GM23338 (cell line): ENCODE data around the gene CABLES1. TPM values are rescaled to one million over a fixed set of nuclear protein-coding genes. Genes with fewer than 3 reads are reported as not detected.

Experiments used
- ATAC-seq: fragments of 200-7000 bp; cut with Tn5 transposase; 3 replicates; pipeline ENCODE4 v1.9.1; 2020
- DNase-seq: peaks from one replicate; pipeline ENCODE4 v3.0.0-alpha.2; 2015; ENCODE audit warnings: low spot score
- H2AFZ ChIP-seq: fragments of 200-600 bp; sonication (generic); 2 replicates; pipeline ENCODE4 v1.8.0; 2016; ENCODE audit warnings: antibody characterized with exemption, mild to moderate bottlenecking, moderate library complexity
- H3F3A ChIP-seq: fragments of 200-600 bp; sonication (generic); replicated peaks from 2 replicates; pipeline ENCODE4 v1.8.0; 2017; ENCODE audit warnings: antibody characterized with exemption, mixed run types, low read depth
- H3K27ac ChIP-seq: fragments of 200-600 bp; sonication (generic); 2 replicates; pipeline ENCODE4 v1.6.1; 2016; ENCODE audit warnings: low read depth
- H3K27me3 ChIP-seq: fragments of 200-600 bp; sonication (generic); 2 replicates; pipeline ENCODE4 v1.8.0; 2016; ENCODE audit warnings: mild to moderate bottlenecking, mixed run types, moderate library complexity; ENCODE audit not compliant: insufficient read depth
- H3K36me3 ChIP-seq: fragments of 200-600 bp; sonication (generic); 2 replicates; pipeline ENCODE4 v1.8.0; 2016; ENCODE audit warnings: mild to moderate bottlenecking; ENCODE audit not compliant: insufficient read depth
- H3K4me1 ChIP-seq: fragments of 200-600 bp; sonication (generic); 2 replicates; pipeline ENCODE4 v1.8.0; 2016; ENCODE audit warnings: mild to moderate bottlenecking, moderate library complexity; ENCODE audit not compliant: insufficient read depth
- H3K4me2 ChIP-seq: fragments of 200-600 bp; sonication (generic); 2 replicates; pipeline ENCODE4 v1.7.1; 2017; ENCODE audit warnings: mixed run types
- H3K4me3 ChIP-seq: fragments of 200-600 bp; sonication (generic); 2 replicates; pipeline ENCODE4 v1.6.1; 2016; ENCODE audit warnings: mixed run types
- H3K79me2 ChIP-seq: fragments of 200-600 bp; sonication (generic); replicated peaks from 2 replicates; pipeline ENCODE4 v1.8.0; 2017; ENCODE audit warnings: mild to moderate bottlenecking; ENCODE audit not compliant: insufficient read depth
- H3K9me2 ChIP-seq: fragments of 200-600 bp; sonication (generic); 2 replicates; pipeline ENCODE4 v1.8.0; 2017; ENCODE audit not compliant: insufficient read depth
- H4K20me1 ChIP-seq: fragments of 200-600 bp; sonication (generic); replicated peaks from 2 replicates; pipeline ENCODE4 v1.8.0; 2017; ENCODE audit warnings: mild to moderate bottlenecking; ENCODE audit not compliant: insufficient read depth
- H3K27ac Mint-ChIP-seq: 2 replicates; pipeline ENCODE4 v1.8.0; 2020; ENCODE audit warnings: inconsistent platforms, mild to moderate bottlenecking, moderate library complexity, mixed read lengths
- H3K27me3 Mint-ChIP-seq: 3 replicates; pipeline ENCODE4 v1.8.0; 2022; ENCODE audit warnings: low read depth, mild to moderate bottlenecking, moderate library complexity, mixed read lengths, inconsistent platforms; ENCODE audit not compliant: insufficient read depth, poor library complexity
- H3K36me3 Mint-ChIP-seq: 3 replicates; pipeline ENCODE4 v1.8.0; 2021; ENCODE audit warnings: low read depth, mild to moderate bottlenecking, inconsistent platforms, moderate library complexity, mixed read lengths
- H3K4me1 Mint-ChIP-seq: 3 replicates; pipeline ENCODE4 v1.8.0; 2020; ENCODE audit warnings: mild to moderate bottlenecking, inconsistent platforms, mixed read lengths
- H3K4me3 Mint-ChIP-seq: 3 replicates; pipeline ENCODE4 v1.8.0; 2021; ENCODE audit warnings: moderate library complexity, mild to moderate bottlenecking, inconsistent platforms, mixed read lengths
- H3K9me3 Mint-ChIP-seq: 3 replicates; pipeline ENCODE4 v1.8.0; 2020; ENCODE audit warnings: moderate library complexity, mild to moderate bottlenecking, inconsistent platforms, mixed read lengths
- CREB1 ChIP-seq: fragments of 250-450 bp; sonication (Bioruptor Pico); IDR thresholded peaks from 2 replicates; pipeline ENCODE4 v1.5.0; 2020; ENCODE audit warnings: low read depth, mild to moderate bottlenecking, moderate library complexity
- EZH2 ChIP-seq: fragments of 200-600 bp; sonication (generic); IDR thresholded peaks from one replicate; pipeline ENCODE4 v1.8.0; 2017; ENCODE audit warnings: antibody characterized with exemption, mild to moderate bottlenecking, low read depth; ENCODE audit not compliant: unreplicated experiment
- EZH2phosphoT487 ChIP-seq: fragments of 200-600 bp; sonication (generic); IDR thresholded peaks from one replicate; pipeline ENCODE4 v1.8.1; 2018; ENCODE audit warnings: antibody characterized with exemption; ENCODE audit not compliant: unreplicated experiment
- JUNB ChIP-seq: IDR thresholded peaks from one replicate; pipeline ENCODE4 v1.6.1; 2016; ENCODE audit warnings: antibody characterized with exemption; ENCODE audit not compliant: unreplicated experiment
- NANOG ChIP-seq: IDR thresholded peaks from 2 replicates; pipeline ENCODE4 v1.6.1; 2016; ENCODE audit warnings: antibody characterized with exemption, borderline replicate concordance
- POLR2AphosphoS5 ChIP-seq: IDR thresholded peaks from 2 replicates; pipeline ENCODE4 v1.6.1; 2016; ENCODE audit warnings: antibody characterized with exemption, low read depth
- STAT1 ChIP-seq: IDR thresholded peaks from one replicate; pipeline ENCODE4 v1.6.1; 2016; ENCODE audit warnings: antibody characterized with exemption; ENCODE audit not compliant: unreplicated experiment
- ZNF114 ChIP-seq: fragments of 250-450 bp; sonication (Bioruptor Pico); IDR thresholded peaks from 2 replicates; pipeline ENCODE4 v1.5.0; 2020; ENCODE audit warnings: mild to moderate bottlenecking, moderate library complexity
- ZNF331 ChIP-seq: fragments of 250-450 bp; sonication (Bioruptor Pico); IDR thresholded peaks from 2 replicates; pipeline ENCODE4 v1.5.0; 2020; ENCODE audit warnings: low read depth, mild to moderate bottlenecking, moderate library complexity
- polyA plus RNA-seq: library from polyadenylated mRNA; unstranded; fragments of >200 nt; fragmentation: Nextera tagmentation; extraction: Ambion mirVana; gene quantifications from 2 replicates; pipeline ENCODE4 v1.2.1, GENCODE V29; 2016
- total RNA-seq: library from RNA; depleted of rRNA; stranded (reverse); fragments of >200 nt; shearing (Covaris generic); gene quantifications from 2 replicates; pipeline ENCODE4 v1.2.3, GENCODE V29; 2014
- TF ChIP-seq, protein P1 (sequence below): IDR thresholded peaks from one replicate; pipeline ENCODE4 v1.6.1; 2018; ENCODE audit warnings: antibody characterized with exemption; ENCODE audit not compliant: unreplicated experiment
- TF ChIP-seq, protein P2 (sequence below): IDR thresholded peaks from 2 replicates; pipeline ENCODE4 v1.6.1; 2016; ENCODE audit warnings: antibody characterized with exemption
- TF ChIP-seq, protein P3 (sequence below): fragments of 250-450 bp; sonication (Bioruptor Pico); IDR thresholded peaks from 2 replicates; pipeline ENCODE4 v1.5.0; 2020; ENCODE audit warnings: mild to moderate bottlenecking, moderate library complexity
- TF ChIP-seq, protein P4 (sequence below), 2 experiments: fragments of 200-600 bp in 1 of 2; sonication (generic) in 1 of 2; conservative IDR thresholded peaks; 2 replicates each; pipeline versions ENCODE4 v1.5.1 to v1.6.1; 2016 to 2017; ENCODE audit warnings: antibody characterized with exemption in 2 of 2, low read depth in 2 of 2, mild to moderate bottlenecking in 2 of 2, moderate library complexity in 1 of 2

CABLES1 gene
- total and polyA plus RNA-seq, 2 experiments from 2014 or later: 2.6 to 12.4 TPM

DNA sequence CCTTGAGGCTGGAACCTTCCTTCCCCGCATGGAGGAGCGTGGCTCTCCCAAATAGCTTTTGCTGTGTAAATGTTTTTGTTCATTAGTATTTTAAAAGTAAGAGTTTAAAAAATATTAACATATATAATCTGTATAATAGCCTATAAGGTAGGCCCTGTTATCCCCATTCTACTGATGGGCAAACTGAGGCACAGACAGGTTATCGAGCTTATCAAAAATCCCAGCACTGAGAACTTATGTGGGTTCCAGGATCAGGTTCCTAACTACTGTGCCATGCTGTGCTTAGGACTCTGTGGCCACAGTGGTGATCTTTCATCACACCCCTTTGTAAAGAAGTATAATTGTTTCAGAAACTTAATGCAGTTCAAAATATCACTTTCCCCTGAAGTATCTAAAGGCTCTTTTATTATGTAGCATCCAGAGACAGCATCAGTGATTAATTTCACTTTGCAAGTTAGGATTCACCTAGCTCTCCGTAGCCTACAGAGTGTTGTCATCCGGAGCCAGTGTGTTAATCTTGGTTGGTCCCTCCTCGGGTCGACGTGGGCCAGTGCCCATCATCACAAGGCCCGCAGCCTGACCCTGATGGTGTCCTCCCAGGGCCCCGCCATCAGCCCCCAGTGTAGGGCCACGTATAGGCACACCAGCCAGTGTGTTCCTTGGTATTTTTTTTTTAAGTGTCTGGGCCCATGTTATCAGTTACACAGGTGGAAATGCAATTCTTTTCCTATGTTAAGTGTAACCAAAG, 28.7 kb downstream of the CABLES1 start:
- H3K4me1 Mint-ChIP-seq: peaks cover 53% of the 10 kb centered on the region
- Histone ChIP-seq H3K4me1 (peaks cover 30% of the 10 kb centered on the region), H3K36me3 (no peaks in the 10 kb centered on the region), H3K4me2 (no peak overlapping the region), H2AFZ (no peak overlapping the region), H3K79me2 (peaks cover 74% of the 10 kb centered on the region), H3K4me3 (no peak overlapping the region), H4K20me1 (no peaks in the 10 kb centered on the region; the same call in 1 of the 2 replicates), H3F3A (peaks cover 7% of the 10 kb centered on the region; the same call in 1 of the 2 replicates), H3K27me3 (no peaks in the 10 kb centered on the region), H3K27ac (no peak overlapping the region), H3K9me2 (no peaks in the 10 kb centered on the region)
- peaks cover 9% of the 10 kb centered on the region for H3K27me3 Mint-ChIP-seq
- peaks cover 12% of the 10 kb centered on the region; the same call in 2 of the 3 replicates for H3K36me3 Mint-ChIP-seq
- DNase-seq (no peak), ATAC-seq (no peak)
- H3K4me3 Mint-ChIP-seq: no peak overlapping the region
- no peak overlapping the region for H3K27ac Mint-ChIP-seq
- no peaks in the 10 kb centered on the region for H3K9me3 Mint-ChIP-seq
- TF ChIP-seq EZH2 (no peak), POLR2AphosphoS5 (no peak), STAT1 (no peak), CREB1 (CRISPR knock-in tag) (no peak), JUNB (no peak), EZH2phosphoT487 (no peak), ZNF331 (no peak), NANOG (no peak), ZNF114 (CRISPR knock-in tag) (no peak)
- TF ChIP-seq, protein P1, sequence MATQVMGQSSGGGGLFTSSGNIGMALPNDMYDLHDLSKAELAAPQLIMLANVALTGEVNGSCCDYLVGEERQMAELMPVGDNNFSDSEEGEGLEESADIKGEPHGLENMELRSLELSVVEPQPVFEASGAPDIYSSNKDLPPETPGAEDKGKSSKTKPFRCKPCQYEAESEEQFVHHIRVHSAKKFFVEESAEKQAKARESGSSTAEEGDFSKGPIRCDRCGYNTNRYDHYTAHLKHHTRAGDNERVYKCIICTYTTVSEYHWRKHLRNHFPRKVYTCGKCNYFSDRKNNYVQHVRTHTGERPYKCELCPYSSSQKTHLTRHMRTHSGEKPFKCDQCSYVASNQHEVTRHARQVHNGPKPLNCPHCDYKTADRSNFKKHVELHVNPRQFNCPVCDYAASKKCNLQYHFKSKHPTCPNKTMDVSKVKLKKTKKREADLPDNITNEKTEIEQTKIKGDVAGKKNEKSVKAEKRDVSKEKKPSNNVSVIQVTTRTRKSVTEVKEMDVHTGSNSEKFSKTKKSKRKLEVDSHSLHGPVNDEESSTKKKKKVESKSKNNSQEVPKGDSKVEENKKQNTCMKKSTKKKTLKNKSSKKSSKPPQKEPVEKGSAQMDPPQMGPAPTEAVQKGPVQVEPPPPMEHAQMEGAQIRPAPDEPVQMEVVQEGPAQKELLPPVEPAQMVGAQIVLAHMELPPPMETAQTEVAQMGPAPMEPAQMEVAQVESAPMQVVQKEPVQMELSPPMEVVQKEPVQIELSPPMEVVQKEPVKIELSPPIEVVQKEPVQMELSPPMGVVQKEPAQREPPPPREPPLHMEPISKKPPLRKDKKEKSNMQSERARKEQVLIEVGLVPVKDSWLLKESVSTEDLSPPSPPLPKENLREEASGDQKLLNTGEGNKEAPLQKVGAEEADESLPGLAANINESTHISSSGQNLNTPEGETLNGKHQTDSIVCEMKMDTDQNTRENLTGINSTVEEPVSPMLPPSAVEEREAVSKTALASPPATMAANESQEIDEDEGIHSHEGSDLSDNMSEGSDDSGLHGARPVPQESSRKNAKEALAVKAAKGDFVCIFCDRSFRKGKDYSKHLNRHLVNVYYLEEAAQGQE: no peak
- TF ChIP-seq, protein P2, sequence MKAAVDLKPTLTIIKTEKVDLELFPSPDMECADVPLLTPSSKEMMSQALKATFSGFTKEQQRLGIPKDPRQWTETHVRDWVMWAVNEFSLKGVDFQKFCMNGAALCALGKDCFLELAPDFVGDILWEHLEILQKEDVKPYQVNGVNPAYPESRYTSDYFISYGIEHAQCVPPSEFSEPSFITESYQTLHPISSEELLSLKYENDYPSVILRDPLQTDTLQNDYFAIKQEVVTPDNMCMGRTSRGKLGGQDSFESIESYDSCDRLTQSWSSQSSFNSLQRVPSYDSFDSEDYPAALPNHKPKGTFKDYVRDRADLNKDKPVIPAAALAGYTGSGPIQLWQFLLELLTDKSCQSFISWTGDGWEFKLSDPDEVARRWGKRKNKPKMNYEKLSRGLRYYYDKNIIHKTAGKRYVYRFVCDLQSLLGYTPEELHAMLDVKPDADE: no peak
- TF ChIP-seq, protein P3, sequence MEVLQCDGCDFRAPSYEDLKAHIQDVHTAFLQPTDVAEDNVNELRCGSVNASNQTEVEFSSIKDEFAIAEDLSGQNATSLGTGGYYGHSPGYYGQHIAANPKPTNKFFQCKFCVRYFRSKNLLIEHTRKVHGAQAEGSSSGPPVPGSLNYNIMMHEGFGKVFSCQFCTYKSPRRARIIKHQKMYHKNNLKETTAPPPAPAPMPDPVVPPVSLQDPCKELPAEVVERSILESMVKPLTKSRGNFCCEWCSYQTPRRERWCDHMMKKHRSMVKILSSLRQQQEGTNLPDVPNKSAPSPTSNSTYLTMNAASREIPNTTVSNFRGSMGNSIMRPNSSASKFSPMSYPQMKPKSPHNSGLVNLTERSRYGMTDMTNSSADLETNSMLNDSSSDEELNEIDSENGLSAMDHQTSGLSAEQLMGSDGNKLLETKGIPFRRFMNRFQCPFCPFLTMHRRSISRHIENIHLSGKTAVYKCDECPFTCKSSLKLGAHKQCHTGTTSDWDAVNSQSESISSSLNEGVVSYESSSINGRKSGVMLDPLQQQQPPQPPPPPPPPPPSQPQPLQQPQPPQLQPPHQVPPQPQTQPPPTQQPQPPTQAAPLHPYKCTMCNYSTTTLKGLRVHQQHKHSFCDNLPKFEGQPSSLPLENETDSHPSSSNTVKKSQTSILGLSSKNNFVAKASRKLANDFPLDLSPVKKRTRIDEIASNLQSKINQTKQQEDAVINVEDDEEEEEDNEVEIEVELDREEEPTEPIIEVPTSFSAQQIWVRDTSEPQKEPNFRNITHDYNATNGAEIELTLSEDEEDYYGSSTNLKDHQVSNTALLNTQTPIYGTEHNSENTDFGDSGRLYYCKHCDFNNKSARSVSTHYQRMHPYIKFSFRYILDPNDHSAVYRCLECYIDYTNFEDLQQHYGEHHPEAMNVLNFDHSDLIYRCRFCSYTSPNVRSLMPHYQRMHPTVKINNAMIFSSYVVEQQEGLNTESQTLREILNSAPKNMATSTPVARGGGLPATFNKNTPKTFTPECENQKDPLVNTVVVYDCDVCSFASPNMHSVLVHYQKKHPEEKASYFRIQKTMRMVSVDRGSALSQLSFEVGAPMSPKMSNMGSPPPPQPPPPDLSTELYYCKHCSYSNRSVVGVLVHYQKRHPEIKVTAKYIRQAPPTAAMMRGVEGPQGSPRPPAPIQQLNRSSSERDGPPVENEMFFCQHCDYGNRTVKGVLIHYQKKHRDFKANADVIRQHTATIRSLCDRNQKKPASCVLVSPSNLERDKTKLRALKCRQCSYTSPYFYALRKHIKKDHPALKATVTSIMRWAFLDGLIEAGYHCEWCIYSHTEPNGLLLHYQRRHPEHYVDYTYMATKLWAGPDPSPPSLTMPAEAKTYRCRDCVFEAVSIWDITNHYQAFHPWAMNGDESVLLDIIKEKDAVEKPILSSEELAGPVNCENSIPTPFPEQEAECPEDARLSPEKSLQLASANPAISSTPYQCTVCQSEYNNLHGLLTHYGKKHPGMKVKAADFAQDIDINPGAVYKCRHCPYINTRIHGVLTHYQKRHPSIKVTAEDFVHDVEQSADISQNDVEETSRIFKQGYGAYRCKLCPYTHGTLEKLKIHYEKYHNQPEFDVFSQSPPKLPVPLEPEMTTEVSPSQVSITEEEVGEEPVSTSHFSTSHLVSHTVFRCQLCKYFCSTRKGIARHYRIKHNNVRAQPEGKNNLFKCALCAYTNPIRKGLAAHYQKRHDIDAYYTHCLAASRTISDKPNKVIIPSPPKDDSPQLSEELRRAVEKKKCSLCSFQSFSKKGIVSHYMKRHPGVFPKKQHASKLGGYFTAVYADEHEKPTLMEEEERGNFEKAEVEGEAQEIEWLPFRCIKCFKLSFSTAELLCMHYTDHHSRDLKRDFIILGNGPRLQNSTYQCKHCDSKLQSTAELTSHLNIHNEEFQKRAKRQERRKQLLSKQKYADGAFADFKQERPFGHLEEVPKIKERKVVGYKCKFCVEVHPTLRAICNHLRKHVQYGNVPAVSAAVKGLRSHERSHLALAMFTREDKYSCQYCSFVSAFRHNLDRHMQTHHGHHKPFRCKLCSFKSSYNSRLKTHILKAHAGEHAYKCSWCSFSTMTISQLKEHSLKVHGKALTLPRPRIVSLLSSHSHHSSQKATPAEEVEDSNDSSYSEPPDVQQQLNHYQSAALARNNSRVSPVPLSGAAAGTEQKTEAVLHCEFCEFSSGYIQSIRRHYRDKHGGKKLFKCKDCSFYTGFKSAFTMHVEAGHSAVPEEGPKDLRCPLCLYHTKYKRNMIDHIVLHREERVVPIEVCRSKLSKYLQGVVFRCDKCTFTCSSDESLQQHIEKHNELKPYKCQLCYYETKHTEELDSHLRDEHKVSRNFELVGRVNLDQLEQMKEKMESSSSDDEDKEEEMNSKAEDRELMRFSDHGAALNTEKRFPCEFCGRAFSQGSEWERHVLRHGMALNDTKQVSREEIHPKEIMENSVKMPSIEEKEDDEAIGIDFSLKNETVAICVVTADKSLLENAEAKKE (CRISPR knock-in tag): no peak
- TF ChIP-seq, protein P4, sequence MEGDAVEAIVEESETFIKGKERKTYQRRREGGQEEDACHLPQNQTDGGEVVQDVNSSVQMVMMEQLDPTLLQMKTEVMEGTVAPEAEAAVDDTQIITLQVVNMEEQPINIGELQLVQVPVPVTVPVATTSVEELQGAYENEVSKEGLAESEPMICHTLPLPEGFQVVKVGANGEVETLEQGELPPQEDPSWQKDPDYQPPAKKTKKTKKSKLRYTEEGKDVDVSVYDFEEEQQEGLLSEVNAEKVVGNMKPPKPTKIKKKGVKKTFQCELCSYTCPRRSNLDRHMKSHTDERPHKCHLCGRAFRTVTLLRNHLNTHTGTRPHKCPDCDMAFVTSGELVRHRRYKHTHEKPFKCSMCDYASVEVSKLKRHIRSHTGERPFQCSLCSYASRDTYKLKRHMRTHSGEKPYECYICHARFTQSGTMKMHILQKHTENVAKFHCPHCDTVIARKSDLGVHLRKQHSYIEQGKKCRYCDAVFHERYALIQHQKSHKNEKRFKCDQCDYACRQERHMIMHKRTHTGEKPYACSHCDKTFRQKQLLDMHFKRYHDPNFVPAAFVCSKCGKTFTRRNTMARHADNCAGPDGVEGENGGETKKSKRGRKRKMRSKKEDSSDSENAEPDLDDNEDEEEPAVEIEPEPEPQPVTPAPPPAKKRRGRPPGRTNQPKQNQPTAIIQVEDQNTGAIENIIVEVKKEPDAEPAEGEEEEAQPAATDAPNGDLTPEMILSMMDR (conservative IDR thresholded peaks at IDR 0.05; ENCODE audit: low read depth in 2 of 2): no peak
